GF-D8 (cell line): ENCODE data around the gene TMEM225.
"Not testable (repeated sequence)": the region's sequence is repeated elsewhere in the genome, so short reads cannot be mapped to it uniquely, and the experiment has no call there.

Source experiments
- DNase-seq: peaks from one replicate; lab custom pipeline; 2025; lab: John Stamatoyannopoulos, UW

Gene TMEM225, protein sequence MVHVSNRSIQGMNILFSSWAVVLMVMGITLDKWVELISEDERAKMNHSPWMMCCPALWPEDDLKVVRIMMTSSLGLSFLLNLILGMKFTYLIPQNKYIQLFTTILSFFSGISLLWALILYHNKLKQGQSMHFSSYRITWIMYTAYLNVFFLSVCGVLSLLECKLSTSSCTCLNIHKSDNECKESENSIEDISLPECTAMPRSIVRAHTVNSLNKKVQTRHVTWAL

DNA sequence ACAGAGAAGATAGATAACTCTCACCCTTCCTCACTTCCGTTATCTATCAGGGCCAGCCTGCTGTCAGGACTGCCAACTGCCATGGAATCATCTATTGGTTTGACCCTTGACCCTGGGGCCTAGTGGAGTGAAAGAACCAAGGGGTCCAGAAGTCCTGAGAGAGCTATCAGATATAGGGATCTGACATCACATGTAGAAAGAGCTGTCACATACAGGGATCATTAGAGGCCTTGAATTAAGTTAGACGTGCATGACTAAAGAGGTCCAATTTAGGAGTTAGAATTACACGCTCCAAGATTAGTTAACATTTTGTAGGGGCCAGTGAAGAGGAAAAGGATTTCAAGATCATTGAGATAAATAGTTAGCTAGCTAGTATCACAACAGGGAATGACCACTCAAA, at the start of gene TMEM225:
TMEM225 (minus strand) TSS at position 101 of the 400 bp plus-strand sequence. CDS start 245 bp downstream, outside the sequence.
- no peak for DNase-seq

DNA sequence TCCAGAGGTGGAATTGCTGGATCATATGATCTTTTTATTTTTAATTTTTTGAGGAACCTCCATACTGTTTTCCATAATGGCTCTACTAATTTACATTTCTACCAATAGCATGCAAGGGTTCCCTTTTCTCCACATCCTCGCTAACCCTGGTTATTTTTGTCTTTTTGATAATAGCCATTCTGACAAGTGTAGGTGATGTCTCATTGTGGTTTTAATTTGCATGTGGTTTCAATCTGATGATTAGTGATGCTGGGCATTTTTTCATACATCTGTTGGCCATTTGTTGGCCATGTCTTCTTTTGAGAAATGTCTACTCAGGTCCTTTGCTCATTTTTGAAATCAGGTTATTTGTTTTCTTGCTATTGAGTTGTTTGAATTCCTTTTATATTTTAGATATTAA, 38.6 kb upstream of the TMEM225 start:
- no peak for DNase-seq

DNA sequence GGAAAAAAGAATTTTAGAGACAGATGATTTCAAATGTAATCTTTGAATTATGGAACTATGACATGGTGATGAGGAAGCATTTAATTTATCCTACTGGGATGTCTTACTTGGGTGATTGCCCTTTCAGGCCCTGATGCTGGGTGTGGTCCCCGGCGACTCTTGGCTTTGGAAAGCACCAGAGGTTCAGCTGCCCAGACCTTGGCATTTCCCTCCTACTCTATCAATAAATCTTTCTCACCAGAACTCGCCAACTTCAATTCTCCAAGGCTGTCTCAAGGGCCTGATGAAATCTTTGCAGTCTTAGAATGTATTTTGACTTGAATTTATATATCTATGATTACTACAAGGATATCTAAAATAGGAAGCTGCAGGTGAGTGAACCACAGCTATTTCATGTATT, 35.5 kb upstream of the TMEM225 start:
- no peak for DNase-seq

DNA sequence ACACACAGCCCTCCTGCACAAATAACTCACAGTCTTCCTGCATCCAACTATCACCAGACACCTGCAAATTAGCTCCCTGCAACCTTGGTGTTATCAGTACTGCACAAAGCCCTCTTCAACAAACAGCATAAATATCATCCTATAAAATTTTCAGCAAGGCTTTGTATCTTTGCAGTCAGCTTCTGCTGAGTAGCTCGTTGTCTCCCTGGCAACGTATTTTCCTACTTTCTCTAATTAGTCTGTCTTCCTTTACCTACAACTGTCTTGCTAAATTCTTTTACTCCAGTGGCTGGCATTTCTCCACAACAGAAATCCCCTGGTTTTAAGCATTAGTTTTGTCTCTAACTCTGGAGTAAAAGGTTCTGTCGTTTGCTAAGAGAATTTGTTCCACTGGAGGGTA, 20.4 kb upstream of the TMEM225 start:
- DNase-seq: no peak

DNA sequence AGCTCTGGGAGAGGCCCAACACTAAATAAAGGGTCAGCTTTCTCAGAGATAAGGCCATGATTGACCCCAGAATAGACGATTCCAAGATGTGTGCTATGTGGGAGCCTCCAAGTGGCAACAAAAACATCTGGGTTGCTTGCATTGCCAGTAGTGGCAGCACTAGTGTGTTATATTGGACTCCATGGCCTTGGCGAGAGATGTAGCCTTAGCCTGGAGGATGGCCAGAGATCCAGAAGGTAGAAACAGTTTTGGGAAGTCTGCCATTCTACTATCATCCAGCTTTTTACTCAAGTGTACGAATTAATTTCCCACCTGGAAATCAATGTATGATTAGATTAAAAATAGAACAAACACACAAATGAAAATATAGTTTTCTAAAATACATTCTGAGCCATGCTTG, 19.5 kb upstream of the TMEM225 start:
- no peak for DNase-seq

DNA sequence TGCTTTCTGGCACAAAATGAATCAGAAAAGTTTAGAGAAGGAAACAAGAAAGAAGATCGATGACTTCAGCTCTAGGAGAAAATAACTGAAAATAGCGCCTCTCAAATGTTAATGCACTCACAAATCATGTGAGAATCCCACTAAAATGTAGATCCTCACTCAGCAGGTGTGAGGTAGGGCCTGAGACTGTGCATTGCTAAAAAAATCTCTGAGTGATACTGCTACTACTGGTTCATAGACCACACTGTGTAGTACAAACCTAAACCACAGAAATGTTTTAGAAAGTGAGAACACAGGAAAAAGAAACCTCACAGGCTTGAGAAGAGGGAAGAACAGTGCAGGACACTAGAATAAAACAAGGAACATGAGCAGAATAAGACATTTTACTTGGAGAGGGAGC, 18.5 kb upstream of the TMEM225 start:
- DNase-seq: no peak

DNA sequence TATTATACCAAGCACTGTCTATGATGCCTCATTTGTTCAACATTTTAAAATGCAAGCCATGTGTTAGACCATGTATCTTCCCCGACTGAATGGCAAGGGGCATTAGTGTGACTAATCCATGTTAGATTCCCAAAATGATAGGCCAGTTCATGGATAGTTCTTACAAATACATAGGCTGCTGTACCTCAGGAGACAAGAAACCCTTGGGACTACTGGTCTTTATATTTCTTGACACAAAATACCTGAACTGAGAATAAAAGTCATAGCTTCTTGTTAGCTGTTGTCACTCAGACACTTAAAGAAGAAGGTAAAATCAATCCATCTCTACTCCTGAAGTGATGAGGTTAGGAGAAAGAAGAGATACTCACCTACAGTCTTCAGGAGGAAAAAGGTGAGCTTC, 16.4 kb upstream of the TMEM225 start, which contains the start of gene OR8D4:
OR8D4 (plus strand) TSS at position 301 of the 400 bp plus-strand sequence. CDS start 4,265 bp downstream, outside the sequence.
- DNase-seq: no peak

DNA sequence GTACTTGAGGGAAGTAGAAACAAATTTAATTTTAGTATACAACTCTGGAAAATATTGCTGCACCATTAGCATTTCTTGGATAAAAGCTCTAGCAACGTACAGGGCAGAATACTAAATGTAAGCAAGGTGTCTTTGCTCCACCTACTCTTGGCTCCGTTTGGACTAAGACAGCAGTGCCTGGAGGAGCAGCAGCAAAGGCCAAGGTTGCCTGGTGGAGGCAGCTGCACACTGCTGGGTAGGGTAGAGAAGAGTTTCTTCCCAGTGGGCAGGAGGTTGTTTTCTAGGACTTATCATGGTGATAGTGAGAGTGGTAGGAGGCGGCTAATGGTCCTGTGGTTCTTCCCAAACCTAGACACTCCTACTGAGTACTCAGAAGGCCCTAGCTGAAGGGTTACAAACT, 14.3 kb upstream of the TMEM225 start:
- DNase-seq: no peak

DNA sequence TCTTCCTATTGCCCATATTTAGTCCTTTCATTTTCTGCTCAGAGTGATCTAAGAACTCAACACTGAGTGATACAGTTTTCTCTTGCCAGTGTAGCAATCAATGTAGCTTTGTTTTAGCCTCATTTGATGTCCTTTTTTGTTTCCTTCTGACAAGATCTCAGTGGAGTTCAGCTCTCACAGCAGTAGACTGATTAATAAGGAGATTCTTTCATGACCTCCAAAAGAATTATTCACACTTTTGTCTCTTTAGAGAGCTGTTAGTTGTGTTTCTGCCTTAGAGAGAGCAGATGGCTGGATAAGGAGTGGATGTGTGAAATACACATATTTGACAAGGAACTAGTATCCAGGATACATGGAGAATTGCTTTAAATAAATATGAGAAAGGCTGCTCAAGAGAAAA, 6.6 kb upstream of the TMEM225 start:
- no peak for DNase-seq

DNA sequence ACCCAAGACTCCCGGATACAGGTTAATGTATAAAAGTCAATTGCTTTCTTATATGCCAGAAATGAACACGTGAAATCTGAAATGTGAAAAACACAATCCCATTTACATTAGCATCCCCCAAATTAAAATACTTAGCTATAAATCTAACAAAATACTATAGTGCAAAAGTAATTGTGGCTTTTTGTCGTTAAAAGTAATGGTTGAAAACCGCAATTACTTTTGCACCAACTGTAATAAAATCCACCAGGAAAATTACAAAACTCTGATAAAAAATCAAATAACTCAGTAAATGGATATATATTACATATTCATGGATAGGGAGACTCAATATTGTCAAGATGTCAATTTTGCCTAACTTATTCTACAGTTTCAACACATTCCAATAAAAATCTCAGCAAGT, 4.6 kb downstream of the TMEM225 start:
- DNase-seq: no peak

DNA sequence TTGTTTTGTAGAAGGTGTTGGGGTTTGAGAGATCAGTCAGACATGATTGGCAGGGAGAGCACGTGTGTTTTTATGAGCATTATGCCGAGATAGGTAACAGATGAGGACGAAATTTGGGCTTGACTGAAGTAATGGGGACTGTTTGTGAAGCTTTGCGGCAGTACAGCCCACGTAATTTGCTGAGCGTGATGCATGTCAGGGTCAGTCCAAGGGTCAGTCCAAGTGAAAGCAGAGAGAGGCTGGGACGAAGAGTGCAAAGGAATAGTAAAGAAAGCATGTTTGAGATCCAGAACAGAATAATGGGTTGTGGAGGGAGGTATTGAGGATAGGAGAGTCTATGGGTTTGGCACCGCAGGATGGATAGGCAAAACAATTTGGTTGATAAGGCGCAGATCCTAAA, 17.7 kb downstream of the TMEM225 start:
- not testable (repeated sequence) for DNase-seq

DNA sequence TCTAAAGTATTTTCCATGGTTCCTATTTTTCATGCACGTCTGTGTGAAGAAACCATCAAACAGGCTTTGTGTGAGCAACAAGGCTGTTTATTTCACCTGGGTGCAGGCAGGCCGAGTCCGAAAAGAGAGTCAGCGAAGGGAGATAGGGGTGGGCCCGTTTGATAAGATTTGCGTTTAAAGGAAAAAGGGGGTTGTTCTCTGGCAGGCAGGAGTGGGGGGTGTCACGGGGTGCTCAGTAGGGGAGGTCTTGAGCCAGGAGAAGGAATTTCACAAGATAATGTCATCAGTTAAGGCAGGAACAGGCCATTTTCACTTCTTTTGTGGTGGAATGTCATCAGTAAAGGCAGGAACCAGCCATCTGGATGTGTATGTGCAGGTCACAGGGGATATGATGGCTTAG, 20.2 kb downstream of the TMEM225 start:
- DNase-seq: not testable (repeated sequence)

DNA sequence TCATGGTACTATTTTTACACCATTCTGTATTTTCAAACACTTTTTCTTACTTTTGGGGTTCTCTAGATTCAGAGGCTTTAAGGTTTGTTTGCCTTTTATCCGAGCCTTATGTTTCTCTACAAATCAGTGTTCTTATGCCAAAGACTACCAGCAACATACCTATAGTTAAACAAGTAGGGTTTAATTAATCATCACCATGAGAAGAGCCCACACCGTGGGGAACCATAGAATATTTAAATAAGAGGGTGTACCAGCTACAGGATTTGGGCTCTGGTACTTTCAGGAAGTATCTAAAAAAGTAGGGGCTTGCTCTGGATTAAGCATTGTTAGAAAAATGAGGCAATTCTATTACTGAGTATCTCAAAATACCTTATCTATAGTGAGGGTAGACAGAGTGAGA, 25.7 kb downstream of the TMEM225 start:
- no peak for DNase-seq

DNA sequence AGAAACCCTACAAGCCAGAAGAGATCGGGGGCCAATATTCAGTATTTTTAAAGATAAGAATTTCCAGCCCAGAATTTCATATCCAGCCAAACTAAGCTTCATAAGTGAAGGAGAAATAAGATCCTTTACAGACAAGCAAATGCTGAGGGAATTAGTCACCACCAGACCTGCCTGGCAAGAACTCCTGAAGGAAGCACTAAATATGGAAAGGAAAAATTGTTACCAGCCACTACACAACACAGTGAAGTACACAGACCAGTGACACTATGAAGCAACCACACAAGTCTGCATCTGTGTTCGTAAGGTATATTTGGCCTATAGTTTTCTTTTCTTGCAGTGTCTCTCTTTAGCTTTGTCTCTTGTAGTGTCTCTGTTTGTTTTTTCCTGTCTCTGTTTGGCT, 29.0 kb downstream of the TMEM225 start:
- no peak for DNase-seq

DNA sequence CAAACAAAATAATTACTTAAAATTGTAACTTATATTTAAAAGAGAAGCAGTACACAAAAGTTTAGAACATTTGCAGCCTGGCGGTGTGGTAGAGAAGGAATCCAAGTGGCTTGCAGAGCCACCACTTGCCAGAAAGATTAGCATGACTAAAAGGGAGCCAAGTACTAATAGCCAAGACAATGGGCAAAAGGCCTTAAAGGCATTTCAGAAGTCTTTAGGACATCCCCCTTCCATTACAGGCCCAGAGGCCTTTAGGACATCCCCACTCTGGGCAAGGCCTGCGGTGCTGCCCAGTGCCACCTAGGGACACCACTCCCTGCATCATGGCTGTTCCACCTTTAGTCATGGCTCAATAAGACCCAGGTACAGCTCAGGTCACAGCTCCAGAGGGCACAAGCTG, 32.4 kb downstream of the TMEM225 start:
- no peak for DNase-seq

DNA sequence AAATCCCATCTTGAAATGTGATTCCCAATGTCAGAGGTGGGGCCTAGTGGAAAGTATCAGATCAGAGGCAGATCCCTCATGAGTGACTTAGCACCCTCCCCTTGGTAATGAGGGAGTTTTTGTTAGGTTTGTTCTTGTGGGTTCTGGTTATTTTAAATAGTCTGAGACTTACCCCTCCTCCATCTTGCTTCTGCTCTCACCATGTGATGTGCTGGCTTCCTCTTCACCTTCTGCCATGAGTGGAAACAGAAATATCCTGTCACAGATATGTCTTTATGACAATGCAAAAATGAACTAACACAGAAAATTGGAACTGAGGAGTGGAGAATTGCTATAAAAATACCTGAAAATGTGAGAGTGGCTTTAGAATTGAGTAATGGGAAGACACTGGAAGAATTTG, 33.1 kb downstream of the TMEM225 start:
- no peak for DNase-seq

DNA sequence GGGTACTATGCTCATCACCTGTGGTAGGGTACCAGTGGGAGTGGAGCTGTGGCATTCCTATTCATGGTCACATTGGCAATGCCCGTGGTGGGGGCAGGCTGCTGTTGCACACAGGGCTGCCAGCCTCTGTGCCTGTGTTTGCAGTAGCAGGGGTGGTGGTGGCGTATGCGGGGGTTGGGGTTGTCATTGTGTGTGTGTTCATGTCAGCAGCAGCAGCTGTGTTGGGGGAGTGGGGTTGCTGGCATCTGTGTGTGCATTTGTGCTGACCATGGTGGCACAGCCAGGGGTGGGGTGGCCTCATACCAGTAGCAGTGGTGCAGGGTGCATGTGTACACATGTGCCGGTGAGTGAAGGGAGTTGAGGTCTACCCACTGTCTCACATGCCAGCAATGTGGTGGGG, 34.4 kb downstream of the TMEM225 start:
- DNase-seq: no peak

DNA sequence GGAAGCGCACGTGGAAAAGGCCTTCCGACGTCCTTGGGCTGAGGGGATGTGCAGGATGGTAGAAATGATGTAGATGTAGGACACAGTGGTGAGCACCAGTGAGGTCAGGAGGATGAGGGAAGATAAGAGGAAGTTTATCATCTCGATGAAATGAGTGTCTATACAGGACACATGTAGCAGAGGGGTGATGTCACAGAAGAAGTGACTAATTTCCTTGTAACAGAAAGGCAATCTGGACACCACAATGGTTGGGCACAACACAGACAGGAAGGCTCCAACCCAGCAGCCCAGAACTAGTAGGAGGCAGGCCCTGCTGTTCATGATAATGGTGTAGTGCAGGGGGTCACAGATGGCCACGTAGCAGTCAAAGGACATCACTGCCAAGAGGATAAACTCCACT, 44.3 kb downstream of the TMEM225 start:
- no peak for DNase-seq

DNA sequence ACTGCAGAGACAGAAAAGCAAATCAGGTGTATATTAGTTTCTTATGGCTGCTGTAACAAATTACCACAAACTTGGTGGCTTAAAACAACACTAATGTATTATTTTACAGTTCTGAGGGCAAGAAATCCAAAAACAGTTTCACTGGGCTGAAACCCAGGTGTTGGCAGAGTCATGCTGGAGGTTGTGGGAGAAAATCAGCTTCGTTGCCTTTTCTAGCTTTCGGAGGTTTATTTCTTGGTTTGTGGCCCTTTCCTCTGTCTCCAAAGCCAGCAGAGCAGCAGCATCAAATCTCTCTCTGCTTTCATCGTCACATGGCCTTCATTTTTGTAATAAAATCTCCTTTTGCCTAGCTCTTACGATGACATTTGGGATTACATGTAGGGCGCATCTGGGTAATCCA, 46.3 kb downstream of the TMEM225 start:
- no peak for DNase-seq

DNA sequence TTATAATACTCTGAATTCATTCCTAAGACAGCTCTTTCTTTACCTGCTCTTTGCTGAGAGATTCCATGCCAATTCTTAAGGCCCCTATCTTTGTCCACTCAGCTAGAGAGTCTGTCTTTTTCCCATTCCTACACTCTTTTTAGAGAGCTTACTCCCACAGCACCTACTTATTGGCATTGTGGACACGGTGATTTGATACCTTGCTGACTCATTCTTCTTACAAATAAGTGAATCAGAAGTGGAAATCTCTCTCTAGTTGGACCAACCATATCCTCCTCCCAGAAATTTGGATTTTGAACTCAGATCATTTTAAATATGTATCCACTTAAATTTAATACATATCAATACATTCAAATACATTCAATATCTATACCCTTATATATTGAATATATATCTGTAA, 46.8 kb downstream of the TMEM225 start:
- no peak for DNase-seq

DNA sequence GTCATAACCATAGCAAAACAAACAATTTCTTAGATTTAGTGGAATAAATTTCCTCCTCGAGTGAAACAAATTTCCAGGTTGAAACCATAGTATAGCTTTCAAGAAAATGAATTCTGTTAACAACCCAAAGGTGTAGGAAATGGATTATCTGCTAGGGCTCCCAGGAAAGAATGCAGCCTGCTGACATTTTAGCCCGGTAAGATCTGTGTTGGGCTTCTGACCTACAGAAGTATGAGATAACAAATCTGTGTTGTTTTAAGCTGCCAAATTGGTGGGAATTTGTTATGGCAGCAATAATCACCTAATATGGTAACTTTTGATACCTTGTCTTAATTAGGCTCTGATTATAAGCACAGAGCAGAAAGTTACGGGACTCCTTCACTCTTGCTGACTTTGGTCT, 47.3 kb downstream of the TMEM225 start:
- DNase-seq: no peak

DNA sequence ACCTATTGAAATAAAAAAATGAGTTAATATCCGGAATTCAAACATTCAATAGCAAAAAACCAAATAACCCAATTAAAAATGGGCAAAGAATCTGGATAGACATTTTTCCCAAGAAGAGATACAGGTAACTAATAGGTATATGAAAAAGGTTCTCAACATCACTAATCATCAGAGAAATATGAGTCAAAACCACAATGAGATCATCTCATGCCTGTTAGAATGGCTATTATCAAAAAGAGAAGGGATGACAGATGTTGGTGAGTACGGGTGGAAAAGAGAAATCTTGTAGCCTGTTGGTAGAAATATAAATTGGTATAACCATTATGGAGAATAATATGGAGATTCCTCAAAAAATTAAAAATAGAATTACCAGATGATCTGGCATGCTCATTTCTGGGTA, 52.4 kb downstream of the TMEM225 start:
- DNase-seq: no peak
